Body of pancreas (tissue), 4 donors: ENCODE results near the gene CACNA2D4.

Source experiments
- CTCF ChIP-seq, 7 experiments: fragments of 450-650 bp in 4 of 7; fragments of 200-600 bp in 3 of 7; sonication (generic) in 3 of 7; IDR thresholded peaks; one replicate each; pipeline ENCODE4 v1.5.1; 2016 to 2019; ENCODE audit warnings: antibody characterized with exemption in 7 of 7
- POLR2A ChIP-seq, 3 donors: fragments of 450-650 bp; IDR thresholded peaks; one replicate each; pipeline ENCODE4 v1.6.1; 2016; ENCODE audit warnings: antibody characterized with exemption in 3 of 3, mild to moderate bottlenecking in 2 of 3

GRCh38 chr12:1870086-1870485 lies 48.4 kb downstream of the CACNA2D4 start:
- TF ChIP-seq CTCF (IDR thresholded peaks at IDR 0.05) (no peak), POLR2A (IDR thresholded peaks at IDR 0.05) (no peak)
